GM20431 (cell line): ENCODE data around the gene TDG.

Experiments
- in situ Hi-C: fragments of 300-500 bp; cut with MseI, MboI; formaldehyde crosslinking; loops from one replicate; pipeline ENCODE4 v1.15.0; 2020; ENCODE audit warnings: low sequenced_read_pairs; ENCODE audit not compliant: unreplicated experiment

The TDG gene

GRCh38 chr12:103958621-103959020 lies 7.1 kb upstream of the TDG start:
- in situ Hi-C loops: no loop called here

DNA sequence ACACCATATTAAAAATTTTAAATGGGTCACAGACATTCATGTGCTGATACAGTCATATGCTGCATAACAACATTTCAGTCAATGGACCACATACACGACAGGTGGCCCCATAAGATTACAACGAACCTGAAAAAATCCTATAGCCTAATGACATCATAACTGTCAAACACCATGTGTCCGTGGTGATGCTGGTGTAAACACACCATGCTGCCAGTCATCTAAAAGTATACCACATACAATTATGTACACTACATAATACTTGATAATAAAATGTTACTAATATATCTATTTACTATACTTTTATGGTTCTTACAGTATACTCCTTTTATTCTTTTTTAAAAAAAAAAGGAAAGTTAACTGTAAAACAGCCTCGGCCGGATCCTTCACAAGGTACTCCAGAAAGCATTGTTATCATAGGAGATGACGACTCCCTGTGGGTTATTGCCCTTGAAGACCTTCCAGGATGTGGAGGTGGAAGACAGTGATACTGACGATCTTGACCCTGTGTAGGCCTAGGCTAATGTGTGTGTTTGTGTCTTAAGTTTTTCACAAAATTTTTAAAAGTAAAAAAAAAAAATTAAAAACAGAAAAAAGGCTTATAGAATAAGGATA lies 5.0 kb upstream of the TDG start:
- in situ Hi-C loops: no loop called here

DNA sequence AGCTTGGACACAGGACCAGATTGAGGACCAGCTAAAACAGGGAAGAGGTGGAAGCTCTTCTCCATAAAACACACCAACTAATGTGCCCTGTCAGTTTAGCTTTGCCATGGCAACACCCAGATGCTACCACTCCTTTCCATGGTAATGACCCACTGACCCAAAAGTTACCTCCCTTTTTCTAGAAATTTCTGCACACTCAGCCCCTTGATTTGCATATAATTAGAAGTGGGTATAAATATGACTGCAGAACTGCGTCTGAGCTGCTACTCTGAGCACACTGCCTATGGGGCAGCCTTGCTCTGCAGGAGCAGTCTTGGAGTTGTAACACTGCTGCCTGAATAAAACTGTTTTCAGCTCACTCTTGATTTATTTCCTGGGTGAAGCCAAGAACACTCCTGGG lies 3.2 kb upstream of the TDG start:
- in situ Hi-C loops: no loop called here

GRCh38 chr12:103964805-103965204 lies 867 bp upstream of the TDG start:
- in situ Hi-C loops: no loop called here

DNA sequence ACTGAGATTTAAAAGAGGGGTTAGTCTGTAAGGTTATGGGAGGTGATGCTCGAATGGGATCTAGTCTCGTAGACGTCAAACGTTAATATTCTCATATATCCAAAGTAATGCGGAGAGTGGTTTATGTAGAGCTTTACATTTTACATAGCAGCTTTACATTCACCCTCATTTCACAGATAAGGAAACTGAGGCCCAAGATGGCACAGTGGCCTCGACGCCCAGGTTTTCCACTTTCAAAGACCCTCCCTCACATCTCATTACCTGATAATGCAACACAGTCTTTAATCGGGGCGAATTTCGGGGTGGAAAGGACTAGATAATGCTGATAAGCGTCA lies 450 bp upstream of the TDG start:
- in situ Hi-C loops: no loop called here

DNA sequence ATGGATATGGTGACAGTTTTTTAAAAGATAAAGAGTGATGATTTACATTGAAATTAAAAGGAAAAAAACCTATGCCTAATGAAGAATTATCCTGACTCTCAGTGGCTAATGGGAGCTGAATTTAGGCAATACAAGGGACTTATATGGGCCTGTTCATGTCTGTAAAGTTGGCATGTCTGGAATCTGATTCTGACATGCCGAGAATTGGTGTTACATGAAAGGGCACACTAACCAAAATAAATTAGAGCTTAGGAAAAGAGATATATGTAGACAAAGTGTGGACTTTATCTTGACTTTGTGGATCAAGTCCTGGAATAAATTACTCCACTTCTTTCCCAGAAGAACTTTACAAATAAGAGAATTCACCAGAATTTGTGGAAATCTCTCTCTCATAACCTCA lies 1.1 kb downstream of the TDG start:
- in situ Hi-C loops: no loop called here

- in situ Hi-C loops: no loop called here
Observed at GRCh38 chr12:103969391-103969790, 3.7 kb downstream of the TDG start.

DNA sequence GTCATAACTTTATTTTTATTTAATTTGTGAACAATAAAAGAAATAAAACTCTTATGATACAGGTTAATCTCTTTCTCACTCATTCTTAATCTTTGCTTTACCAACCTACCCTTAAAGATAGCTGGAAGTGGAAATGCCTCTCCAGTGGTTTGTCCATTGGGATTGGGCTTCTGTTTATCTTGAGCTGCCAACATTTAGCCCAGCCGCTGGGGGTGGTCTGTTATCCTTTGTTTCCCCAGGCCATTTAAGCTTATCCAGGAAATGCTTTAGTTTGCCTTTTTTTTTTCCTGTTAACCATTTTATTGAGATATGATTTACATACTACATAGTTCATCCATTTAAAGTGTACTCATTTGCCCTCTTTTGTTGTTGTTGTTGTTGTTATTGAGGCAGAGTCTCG lies 8.2 kb downstream of the TDG start:
- in situ Hi-C loops: no loop called here

DNA sequence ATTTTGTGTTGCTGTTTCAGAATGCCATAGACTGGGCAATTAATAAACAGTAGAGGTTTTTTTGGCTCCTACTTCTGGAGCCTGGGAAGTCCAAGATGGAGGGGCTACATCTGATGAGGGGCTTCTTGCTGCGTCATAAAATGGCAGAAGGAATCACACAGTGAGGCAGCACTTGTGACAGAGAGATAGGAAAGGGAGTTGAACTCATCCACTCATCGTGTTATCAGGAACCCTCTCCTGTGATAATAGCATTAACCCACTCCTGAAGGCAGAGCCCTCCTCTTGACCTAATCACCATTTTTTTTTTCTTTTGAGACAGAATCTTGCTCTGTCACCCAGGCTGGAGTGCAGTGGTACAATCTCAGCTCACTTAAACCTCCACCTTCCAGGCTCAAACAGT lies 9.7 kb downstream of the TDG start:
- in situ Hi-C loops: no loop called here

DNA sequence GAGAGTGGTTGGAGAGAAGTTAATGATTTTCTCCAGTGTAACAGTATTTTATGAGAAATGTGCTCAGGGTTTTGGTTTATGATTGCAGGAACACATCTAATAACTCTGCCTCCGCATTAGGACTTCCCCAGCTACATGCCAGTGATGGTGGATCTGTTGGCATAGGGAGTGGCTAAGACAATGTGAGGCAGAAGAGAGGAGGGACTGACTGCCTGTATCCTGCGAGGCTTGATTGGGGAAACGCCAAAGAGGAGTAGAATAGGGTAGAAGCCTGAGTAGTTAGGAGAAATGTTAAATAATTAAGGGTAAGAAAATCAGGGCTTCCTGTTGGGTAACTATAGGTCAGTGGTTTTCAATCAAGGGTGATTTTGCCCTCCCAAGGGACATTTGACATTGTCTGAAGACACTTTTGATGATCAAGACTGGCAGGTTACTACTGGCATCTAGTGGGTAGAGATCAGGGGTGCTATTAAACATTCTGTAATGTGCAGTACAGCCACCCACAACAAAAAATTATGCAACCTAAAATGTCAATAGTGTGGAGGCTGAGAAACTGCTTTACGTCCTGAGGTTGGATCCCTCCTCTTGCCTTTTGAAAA lies 12.8 kb downstream of the TDG start:
- in situ Hi-C loops: no loop called here

DNA sequence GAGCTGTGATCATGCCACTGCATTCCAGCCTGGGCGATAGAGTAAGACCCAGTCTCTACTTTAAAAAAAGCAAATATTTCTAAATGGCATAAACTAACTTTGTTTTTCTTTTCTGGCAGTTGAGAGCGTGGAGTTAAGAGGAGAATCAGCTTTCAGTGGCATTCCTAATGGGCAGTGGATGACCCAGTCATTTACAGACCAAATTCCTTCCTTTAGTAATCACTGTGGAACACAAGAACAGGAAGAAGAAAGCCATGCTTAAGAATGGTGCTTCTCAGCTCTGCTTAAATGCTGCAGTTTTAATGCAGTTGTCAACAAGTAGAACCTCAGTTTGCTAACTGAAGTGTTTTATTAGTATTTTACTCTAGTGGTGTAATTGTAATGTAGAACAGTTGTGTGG lies 21.2 kb downstream of the TDG start:
- in situ Hi-C loops: no loop called here

DNA sequence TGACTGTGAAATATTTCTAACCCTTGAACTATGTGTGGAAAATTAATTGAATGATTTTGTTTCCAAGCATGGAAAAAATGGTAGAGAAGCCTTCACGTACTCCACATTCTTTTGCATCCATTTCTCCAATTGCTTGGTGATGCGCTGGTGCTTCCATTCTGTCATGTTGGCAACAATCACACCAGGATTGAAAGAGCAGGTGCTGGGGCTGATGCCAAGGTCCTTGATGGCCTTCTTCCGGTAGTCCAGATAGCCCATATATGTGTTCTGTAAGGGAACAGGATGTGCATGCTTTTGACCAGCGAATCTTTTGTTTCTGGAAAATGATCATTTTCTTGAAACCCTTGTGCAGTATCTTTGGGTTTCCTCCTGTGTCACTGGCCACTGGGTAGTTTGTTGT lies 28.6 kb downstream of the TDG start:
- in situ Hi-C loops: no loop called here

DNA sequence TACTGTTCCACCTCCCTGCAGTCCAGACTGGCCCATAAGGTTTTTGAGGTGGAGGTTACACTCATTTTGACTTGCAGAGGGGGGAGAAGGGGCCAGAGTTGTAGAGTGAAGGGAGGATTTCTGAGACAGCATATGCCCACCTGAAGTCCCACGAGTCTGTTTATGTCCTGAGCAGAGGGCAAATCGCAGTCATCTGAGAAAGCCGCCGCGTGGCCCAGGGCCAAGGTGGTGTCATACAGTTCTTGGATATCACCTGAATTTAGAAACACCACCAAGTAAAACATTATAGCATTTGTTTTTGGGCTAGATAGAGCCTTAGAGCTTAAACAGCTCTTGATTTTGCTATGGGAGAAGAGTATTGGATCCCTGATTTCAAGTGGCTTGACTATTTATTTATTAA lies 30.9 kb downstream of the TDG start:
- in situ Hi-C loops: no loop called here

GRCh38 chr12:103997286-103997900 lies 31.7 kb downstream of the TDG start:
- in situ Hi-C loops: no loop called here

GRCh38 chr12:103998976-103999375 lies 33.3 kb downstream of the TDG start:
- in situ Hi-C loops: no loop called here

DNA sequence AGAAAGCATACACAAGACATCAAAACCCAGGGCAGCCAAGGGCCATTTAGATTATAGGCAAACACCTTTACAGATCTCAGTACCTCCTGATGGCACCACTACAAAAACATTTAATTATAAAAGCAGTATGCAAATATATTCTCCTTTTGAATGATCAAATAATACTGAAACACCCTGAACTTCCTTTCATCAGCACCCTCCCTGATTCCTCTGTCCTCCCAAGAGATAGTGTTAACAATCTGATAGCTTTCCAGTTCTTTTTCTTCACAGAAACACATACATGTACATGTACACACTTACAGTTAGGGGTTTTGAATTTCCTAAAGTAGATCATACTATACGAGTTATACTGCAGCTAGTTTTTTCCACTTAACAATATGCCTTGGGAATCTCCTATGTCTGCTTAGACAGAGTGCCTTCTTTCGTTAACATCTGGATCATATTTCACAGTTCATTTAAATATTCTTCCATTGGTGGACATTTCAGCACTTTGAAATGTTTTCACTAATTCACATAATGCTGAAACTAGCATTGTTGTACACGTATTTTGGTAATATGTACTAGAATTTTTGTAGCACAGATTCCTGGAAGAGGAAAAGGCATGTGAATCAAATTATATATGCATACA lies 35.2 kb downstream of the TDG start:
- in situ Hi-C loops: no loop called here

DNA sequence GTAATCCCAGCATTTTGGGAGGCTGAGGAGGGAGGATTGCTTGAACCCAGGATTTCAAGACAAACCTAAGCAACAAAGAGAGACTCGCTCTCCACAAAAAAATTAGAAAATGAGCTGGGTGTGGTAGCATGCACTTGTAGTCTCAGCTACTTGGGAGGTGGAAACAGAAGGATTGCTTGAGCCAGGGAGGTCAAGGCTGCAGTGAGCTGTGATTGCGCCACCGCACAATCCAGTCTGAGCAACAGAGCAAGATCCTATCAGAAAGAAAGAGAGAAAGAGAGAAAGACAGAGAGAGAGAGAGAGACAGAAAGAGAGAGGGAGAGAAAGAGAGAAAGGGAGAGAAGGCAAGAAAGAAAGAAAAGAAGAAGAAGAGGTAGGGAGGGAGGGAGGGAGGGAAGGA lies 37.0 kb downstream of the TDG start:
- in situ Hi-C loops: no loop called here

- in situ Hi-C loops: no loop called here
Observed at GRCh38 chr12:104003596-104003995, 37.9 kb downstream of the TDG start.

DNA sequence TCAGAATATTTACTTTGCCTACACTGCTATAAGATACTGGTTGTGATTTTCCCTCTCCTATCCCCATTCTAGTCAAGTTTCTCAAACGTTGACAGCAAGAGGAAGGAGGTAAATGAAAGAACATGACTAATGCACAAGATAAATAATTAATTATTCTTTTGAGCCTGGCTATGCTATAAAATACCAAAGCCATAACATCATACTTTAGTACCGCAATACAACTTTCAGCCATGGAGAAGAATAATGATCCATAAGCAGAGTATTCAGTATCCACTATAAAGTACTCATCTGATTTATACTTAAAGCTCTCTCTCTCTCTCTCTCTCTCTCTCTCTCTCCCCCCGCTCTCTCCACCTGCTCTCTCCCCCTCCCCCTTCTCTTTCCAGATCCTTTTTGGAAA lies 41.3 kb downstream of the TDG start:
- in situ Hi-C loops: no loop called here

DNA sequence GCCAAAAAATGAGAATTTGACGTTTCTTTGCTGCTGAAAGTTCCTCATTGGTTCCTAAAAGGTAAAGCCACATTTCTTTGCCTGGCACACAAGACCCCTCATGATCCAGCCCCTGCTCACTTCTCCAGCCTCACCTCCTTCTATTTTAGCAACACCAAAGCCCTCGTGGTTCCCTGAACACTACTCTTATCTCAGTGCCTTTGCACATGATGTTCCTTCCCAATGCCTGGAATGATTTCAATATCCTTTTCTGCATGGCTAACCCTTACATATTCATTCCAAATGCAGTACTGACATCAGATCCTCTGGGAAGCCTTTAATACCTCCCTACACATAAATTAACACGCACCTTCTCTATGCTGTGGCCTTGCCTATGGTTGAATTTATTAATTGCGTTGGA lies 44.4 kb downstream of the TDG start:
- in situ Hi-C loops: no loop called here

- in situ Hi-C loops: no loop called here
Observed at GRCh38 chr12:104010606-104011169, 45.0 kb downstream of the TDG start.
